Kidney glomerular epithelial cell (primary cell): ENCODE data around the gene TLCD1.
"Not testable (repeated sequence)": the region's sequence is repeated elsewhere in the genome, so short reads cannot be mapped to it uniquely, and the experiment has no call there.

Experiments
- DNase-seq: peaks from one replicate; lab custom pipeline; 2025; lab: John Stamatoyannopoulos, UW

Gene TLCD1

GRCh38 chr17:28728364-28729200 lies 2.5 kb upstream of the TLCD1 start, which contains the start of gene NEK8:
Gene NEK8, plus strand, starts transcription at chr17:28728788. Its CDS starts 26 bp downstream, at chr17:28728814.
- DNase-seq, result peak; percentile 87

GRCh38 chr17:28726627-28727491 lies 826 bp upstream of the TLCD1 start:
- DNase-seq, result peak; percentile 99

GRCh38 chr17:28725660-28726225 lies 290 bp downstream of the TLCD1 start:
- no peak for DNase-seq

- peak; percentile 73 for DNase-seq
Measured at GRCh38 chr17:28725166-28725659, 820 bp downstream of the TLCD1 start.

GRCh38 chr17:28724500-28725165 lies 1.4 kb downstream of the TLCD1 start:
- no peak for DNase-seq

GRCh38 chr17:28723836-28724499 lies 2.1 kb downstream of the TLCD1 start:
- DNase-seq, result not testable (repeated sequence)

GRCh38 chr17:28723159-28723835 lies 2.7 kb downstream of the TLCD1 start:
- DNase-seq, result no peak

- DNase-seq, result no peak
Measured at GRCh38 chr17:28722417-28723158, 3.4 kb downstream of the TLCD1 start.

GRCh38 chr17:28720997-28721329 lies 5.1 kb downstream of the TLCD1 start:
- DNase-seq, result not testable (repeated sequence)

GRCh38 chr17:28720247-28720996 lies 5.6 kb downstream of the TLCD1 start:
- DNase-seq, result no peak

GRCh38 chr17:28719021-28719433 lies 7.0 kb downstream of the TLCD1 start:
- DNase-seq, result no peak

- DNase-seq, result no peak
Measured at GRCh38 chr17:28718333-28719020, 7.6 kb downstream of the TLCD1 start.

GRCh38 chr17:28717578-28718332 lies 8.3 kb downstream of the TLCD1 start, which contains the start of gene RAB34:
Gene RAB34, minus strand, starts transcription at chr17:28717868. Its CDS starts 602 bp downstream, at chr17:28717266.
- peak; percentile 76 for DNase-seq

- no peak for DNase-seq
Measured at GRCh38 chr17:28716740-28717577, 9.1 kb downstream of the TLCD1 start.

GRCh38 chr17:28715217-28715616 lies 10.8 kb downstream of the TLCD1 start:
- DNase-seq, result no peak

GRCh38 chr17:28714281-28714680 lies 11.8 kb downstream of the TLCD1 start:
- no peak for DNase-seq
